Osteocyte (in vitro differentiated cells): ENCODE data around the gene TFDP1. TPM values are rescaled to one million over a fixed set of nuclear protein-coding genes. Genes with fewer than 3 reads are reported as not detected.

Source experiments
- DNase-seq: peaks from one replicate; pipeline ENCODE4 v3.0.0; 2021; ENCODE audit warnings: mixed read lengths; ENCODE audit not compliant: unreplicated experiment; ENCODE audit errors: extremely low spot score
- H3K27ac Mint-ChIP-seq: one replicate; pipeline ENCODE4 v1.8.0; 2021; ENCODE audit warnings: mild to moderate bottlenecking, mixed read lengths; ENCODE audit not compliant: unreplicated experiment
- H3K27me3 Mint-ChIP-seq: one replicate; pipeline ENCODE4 v1.8.0; 2021; ENCODE audit warnings: mixed read lengths; ENCODE audit not compliant: unreplicated experiment
- H3K36me3 Mint-ChIP-seq: one replicate; pipeline ENCODE4 v1.8.0; 2021; ENCODE audit warnings: mixed read lengths; ENCODE audit not compliant: unreplicated experiment
- H3K4me1 Mint-ChIP-seq: one replicate; pipeline ENCODE4 v1.8.0; 2021; ENCODE audit warnings: mixed read lengths; ENCODE audit not compliant: unreplicated experiment
- H3K4me3 Mint-ChIP-seq: one replicate; pipeline ENCODE4 v1.8.0; 2021; ENCODE audit warnings: mild to moderate bottlenecking, moderate library complexity, mixed read lengths; ENCODE audit not compliant: unreplicated experiment
- H3K9me3 Mint-ChIP-seq: one replicate; pipeline ENCODE4 v1.8.0; 2021; ENCODE audit warnings: mixed read lengths; ENCODE audit not compliant: unreplicated experiment
- total RNA-seq: library from RNA; stranded (reverse); gene quantifications from 2 replicates; pipeline ENCODE4 v1.2.1, GENCODE V29; 2021
- TF ChIP-seq, protein P1 (sequence below): fragments of 200-600 bp; sonication (generic); IDR thresholded peaks from 2 replicates; pipeline ENCODE4 v1.5.0; 2021; ENCODE audit warnings: antibody characterized with exemption, mild to moderate bottlenecking, moderate library complexity

The TFDP1 gene
- total RNA-seq, 1 donor from 2014 or later, result 66.9 TPM

GRCh38 chr13:113670541-113670940, 86.0 kb downstream of the TFDP1 start:
- H3K4me3 Mint-ChIP-seq, result no peak overlapping the region
- H3K27me3 Mint-ChIP-seq, result no peaks in the 10 kb centered on the region
- no peaks in the 10 kb centered on the region for H3K9me3 Mint-ChIP-seq
- H3K4me1 Mint-ChIP-seq, result no peaks in the 10 kb centered on the region
- no peak overlapping the region for H3K27ac Mint-ChIP-seq
- TF ChIP-seq, protein P1, sequence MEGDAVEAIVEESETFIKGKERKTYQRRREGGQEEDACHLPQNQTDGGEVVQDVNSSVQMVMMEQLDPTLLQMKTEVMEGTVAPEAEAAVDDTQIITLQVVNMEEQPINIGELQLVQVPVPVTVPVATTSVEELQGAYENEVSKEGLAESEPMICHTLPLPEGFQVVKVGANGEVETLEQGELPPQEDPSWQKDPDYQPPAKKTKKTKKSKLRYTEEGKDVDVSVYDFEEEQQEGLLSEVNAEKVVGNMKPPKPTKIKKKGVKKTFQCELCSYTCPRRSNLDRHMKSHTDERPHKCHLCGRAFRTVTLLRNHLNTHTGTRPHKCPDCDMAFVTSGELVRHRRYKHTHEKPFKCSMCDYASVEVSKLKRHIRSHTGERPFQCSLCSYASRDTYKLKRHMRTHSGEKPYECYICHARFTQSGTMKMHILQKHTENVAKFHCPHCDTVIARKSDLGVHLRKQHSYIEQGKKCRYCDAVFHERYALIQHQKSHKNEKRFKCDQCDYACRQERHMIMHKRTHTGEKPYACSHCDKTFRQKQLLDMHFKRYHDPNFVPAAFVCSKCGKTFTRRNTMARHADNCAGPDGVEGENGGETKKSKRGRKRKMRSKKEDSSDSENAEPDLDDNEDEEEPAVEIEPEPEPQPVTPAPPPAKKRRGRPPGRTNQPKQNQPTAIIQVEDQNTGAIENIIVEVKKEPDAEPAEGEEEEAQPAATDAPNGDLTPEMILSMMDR, result no peak
- H3K36me3 Mint-ChIP-seq, result no peaks in the 10 kb centered on the region
- no peak for DNase-seq

DNA sequence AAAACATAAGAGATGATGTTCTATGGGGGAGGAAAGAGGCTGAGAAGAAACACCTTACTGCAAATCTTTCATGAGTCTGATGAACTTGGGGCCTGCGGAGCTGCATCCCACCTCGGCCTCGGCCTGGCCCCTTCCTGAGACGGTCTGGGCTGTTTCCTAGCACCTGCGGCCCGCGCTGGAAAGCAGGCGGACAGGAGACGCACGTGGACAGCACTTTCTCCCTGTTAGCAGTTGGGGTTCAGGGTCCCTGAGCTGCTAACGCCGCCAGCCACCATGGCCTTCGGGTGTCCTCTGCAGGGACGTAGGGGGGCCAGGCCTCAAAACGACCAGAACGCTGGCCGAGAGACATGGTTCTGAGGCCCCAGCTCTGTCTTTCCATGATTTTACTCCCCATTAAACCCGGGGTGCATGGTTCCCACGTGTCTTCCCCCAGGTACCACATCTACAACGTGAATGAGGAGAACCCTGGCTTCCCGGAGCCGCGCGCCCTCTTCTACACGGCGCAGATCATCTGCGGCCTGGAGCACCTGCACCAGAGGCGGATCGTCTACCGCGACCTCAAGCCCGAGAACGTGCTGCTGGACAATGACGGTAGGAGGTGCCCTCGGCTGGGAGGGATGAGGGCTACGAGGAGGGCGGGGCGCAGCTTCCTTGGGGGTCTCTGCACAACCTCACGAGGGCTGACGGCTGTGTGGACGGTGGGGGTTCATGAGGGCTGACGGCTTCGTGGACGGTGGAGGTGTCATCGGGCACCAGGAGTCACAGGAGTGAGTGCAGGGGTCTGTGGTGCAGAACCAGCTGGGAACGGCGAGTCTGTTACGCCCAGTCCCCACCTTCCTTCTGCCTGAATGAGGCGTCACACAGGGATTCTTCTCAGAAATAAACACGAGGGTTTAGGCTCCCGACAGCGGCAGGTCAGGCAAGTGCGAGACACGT, 86.8 kb downstream of the TFDP1 start:
- no peaks in the 10 kb centered on the region for H3K27me3 Mint-ChIP-seq
- TF ChIP-seq, protein P1, result no peak
- no peaks in the 10 kb centered on the region for H3K36me3 Mint-ChIP-seq
- H3K4me3 Mint-ChIP-seq, result no peak overlapping the region
- H3K4me1 Mint-ChIP-seq, result no peaks in the 10 kb centered on the region
- DNase-seq, result no peak
- no peaks in the 10 kb centered on the region for H3K9me3 Mint-ChIP-seq
- no peak overlapping the region for H3K27ac Mint-ChIP-seq

DNA sequence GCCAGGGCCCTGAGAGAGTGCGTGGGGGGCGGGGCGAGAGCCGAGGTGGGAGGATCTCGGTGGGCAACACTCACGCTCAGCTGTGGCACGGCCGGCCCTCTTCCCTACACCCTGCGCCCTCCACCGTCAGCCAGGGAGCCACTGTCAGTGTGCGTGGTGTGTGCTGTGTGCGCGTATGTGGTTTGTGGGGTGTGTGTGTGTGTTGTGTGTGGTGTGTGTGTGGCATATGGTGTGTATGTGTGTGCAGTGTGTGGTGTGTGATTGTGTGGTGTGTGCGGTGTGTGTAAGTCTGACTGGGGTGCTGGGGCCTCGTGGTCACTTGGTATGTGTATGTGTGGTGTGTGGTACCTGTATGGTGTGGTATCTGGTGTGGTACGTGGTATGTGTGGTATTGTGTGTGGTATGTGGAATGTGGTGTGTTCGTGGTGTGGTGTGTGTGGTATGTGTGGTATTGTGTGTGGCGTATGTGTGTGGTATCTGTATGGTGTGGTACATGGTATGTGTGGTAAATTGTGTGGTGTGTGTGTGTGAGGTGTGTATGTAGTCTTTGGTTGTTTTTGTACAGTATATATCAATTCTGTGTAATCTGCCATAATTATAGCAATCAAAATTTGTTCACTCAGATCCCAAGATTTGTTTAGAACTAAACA, 87.6 kb downstream of the TFDP1 start:
- no peak for DNase-seq
- TF ChIP-seq, protein P1, result no peak
- H3K4me3 Mint-ChIP-seq, result no peak overlapping the region
- no peak overlapping the region for H3K27ac Mint-ChIP-seq
- no peaks in the 10 kb centered on the region for H3K9me3 Mint-ChIP-seq
- no peaks in the 10 kb centered on the region for H3K36me3 Mint-ChIP-seq
- no peaks in the 10 kb centered on the region for H3K4me1 Mint-ChIP-seq
- no peaks in the 10 kb centered on the region for H3K27me3 Mint-ChIP-seq

Other genes starting within 250 kb of the TFDP1 start
- 0.99 and 2.0 TPM in 2 replicates for gene GRTP1, start 220.6 kb upstream of the TFDP1 start, total RNA-seq
- gene ADPRHL1, start 131.3 kb upstream of the TFDP1 start, total RNA-seq, result 2.6 and 2.9 TPM in 2 replicates
- gene DCUN1D2, start 94.0 kb upstream of the TFDP1 start, total RNA-seq, result 27.5 and 29.0 TPM in 2 replicates
- not detected in 2 replicates for gene ATP4B, start 73.4 kb downstream of the TFDP1 start, total RNA-seq
- gene GRK1, start 82.5 kb downstream of the TFDP1 start, total RNA-seq, result 0.24 TPM in 1 of 2 replicates, not detected in the other
- gene TMEM255B, start 174.5 kb downstream of the TFDP1 start, total RNA-seq, result 0.84 and 0.89 TPM in 2 replicates